Activated CD4-positive, alpha-beta T cell treated with anti-CD3 and anti-CD28 coated beads, Interleukin-2, Interleukin-6, amounts not matched to agents 100 ng/mL and 50 ng/mL, durations not matched to agents 16 hours and 8 hours (primary cell): ENCODE results near the gene RNU5D-1.
"Not testable (repeated sequence)": the region's sequence is repeated elsewhere in the genome, so short reads cannot be mapped to it uniquely, and the experiment has no call there.

Experiments
- DNase-seq: peaks from one replicate; pipeline ENCODE4 v3.0.0-alpha.2; 2020

RNU5D-1 gene

DNA sequence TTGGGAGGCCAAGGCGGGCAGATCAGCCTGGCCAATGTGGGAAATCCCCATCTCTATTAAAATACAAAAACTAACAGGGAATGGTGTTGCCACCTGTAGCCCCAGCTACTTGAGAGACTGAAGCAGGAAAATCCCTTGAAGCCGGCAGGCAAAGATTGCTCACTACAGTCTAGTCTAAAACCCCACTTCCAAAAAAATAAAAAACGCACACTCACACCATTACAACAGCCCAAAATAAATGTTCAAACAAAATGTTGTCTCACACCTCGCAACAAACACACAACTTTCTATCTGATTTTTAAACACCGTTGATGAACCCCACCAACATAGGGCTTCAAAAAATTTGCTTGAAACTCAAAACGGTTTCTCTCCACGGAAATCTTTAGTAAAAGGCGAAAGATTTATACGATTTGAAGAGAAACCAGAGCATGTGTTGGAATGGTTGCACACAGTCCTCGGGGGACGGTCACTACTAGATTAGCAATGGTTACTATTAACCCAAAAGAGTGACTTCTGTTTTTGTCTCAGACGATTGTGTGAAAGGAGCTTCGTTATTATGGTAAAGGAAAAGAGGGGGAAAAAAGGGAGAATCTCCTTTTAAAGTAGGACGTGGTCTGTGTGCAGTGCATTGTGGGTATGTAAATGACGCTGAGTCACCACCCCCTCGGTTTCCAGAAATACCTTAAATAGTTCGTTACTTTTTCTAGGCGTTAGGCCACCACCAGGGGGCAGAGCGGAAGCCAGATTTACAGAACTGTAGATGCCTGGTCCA, at the start of gene RNU5D-1:
Gene RNU5D-1, minus strand, starts transcription at position 430 of the 772 bp plus-strand sequence.
- DNase-seq, result peak; percentile 96

DNA sequence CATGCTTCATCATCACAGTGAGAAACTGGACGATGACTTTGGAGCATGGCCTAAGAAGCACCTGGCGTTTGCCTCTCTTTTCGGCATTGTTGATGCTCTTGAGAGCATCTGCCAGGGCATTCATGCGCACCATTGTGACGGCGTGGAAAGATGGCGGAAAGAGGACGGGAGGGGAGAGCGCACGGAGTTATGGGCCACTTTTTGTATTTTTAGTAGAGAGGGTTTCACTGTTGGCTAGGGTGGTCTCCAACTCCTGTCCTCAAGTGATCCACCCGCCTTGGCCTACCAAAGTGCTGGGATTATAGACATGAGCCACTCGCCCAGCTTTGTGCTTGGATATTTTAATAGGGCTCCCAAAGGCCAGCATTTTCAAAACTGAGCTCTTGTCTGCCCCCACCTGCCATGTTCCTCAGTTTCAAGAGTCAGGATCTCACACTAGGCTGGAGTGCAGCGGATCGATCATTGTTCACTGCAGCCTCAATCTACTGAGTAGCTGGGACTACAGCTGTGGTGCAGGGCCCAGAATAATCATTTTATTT, 49.7 kb upstream of the RNU5D-1 start:
- no peak for DNase-seq

DNA sequence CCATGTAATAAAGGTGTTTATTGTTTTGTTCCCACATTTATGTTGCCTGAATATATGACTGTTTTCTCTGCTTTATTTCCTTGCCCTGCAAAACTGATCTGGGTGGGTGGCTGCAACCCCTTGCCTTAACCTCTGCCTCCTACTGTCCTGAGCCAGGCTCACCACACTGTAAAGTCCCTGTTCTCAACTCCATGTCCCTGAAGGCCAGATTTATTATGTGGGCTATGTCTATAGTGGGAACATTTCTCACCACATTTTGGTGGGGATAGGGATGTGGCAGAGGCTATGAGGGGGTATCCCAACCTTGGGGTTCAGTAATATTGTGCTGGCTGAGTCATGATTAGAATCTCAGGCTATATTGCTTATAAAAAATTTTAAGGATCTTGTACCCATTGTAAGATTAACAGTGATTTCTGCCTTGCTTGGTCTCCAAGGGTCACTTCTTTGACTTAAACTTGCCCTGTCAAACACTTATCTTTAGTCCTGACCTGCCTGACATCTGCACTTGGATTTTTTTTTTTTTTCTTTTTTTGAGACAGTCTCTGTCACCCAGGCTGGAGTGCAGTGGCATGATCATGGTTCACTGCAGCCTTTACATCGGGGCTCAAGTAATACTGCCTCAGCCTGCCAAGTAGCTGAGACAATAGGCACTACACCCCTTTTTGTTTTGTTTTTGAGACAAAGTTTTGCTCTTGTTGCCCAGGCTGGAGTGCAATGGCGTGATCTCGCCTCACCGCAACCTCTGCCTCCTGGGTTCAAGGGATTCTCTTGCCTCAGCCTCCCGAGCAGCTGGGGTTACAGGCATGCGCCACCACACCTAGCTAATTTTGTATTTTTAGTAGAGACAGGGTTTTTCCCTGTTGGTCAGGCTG, 48.0 kb upstream of the RNU5D-1 start:
- DNase-seq, result no peak

DNA sequence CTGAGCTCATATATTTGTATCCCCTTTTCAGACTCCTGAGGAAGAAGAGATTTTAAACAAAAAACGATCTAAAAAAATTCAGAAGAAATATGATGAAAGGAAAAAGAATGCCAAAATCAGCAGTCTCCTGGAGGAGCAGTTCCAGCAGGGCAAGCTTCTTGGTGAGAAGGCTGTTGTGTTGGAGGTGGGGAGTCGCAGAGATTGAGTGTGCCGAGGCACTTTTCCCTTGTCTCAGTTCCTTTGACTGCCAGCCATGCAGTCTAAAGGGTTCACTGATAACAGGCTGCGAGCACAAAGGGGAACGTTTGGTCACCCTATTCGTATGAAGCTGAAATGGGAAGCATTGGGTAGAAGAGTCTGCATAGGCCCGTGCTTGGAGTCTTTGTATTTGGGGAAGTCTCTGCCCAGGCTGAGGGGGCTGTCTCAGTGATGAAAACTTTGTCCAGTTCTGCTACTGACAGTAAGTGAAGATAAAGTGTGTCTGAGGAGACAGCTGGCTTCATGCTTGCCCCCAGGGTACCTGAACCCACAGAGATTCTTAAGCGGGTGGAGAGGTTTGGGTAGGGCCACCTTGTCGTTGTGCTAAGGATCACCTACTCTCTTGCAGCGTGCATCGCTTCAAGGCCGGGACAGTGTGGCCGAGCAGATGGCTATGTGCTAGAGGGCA, 47.1 kb upstream of the RNU5D-1 start:
- no peak for DNase-seq

DNA sequence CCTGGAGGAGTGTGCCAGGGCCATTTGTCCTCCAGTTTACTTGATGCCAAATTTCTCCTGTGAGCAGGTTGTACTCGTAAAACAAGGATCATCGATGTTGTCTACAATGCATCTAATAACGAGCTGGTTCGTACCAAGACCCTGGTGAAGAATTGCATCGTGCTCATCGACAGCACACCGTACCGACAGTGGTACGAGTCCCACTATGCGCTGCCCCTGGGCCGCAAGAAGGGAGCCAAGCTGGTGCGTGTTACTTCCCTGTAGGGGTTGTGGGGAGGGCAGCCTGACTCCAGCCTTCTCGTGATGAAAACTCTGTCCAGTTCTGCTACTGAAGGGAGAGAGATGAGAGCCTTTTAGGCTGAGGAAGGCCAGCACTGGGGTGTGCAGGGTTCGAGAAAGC, 46.6 kb upstream of the RNU5D-1 start:
- DNase-seq, result no peak

DNA sequence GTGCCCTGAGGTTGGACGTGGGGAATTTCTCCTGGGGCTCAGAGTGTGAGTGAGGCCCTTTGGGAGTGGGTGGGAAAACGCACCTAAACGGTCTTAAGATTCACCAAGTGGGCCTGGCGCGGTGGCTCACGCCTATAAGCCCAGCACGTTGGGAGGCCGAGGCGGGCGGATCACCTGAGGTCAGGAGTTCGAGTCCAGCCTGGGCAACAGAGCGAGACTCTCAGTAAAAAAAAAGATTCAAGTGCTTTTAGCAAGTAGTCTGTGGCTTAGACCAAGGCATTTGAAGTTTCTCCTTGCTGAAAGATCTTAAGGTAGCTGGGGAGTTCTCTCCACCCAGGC, 45.7 kb upstream of the RNU5D-1 start:
- peak; percentile 20 for DNase-seq

DNA sequence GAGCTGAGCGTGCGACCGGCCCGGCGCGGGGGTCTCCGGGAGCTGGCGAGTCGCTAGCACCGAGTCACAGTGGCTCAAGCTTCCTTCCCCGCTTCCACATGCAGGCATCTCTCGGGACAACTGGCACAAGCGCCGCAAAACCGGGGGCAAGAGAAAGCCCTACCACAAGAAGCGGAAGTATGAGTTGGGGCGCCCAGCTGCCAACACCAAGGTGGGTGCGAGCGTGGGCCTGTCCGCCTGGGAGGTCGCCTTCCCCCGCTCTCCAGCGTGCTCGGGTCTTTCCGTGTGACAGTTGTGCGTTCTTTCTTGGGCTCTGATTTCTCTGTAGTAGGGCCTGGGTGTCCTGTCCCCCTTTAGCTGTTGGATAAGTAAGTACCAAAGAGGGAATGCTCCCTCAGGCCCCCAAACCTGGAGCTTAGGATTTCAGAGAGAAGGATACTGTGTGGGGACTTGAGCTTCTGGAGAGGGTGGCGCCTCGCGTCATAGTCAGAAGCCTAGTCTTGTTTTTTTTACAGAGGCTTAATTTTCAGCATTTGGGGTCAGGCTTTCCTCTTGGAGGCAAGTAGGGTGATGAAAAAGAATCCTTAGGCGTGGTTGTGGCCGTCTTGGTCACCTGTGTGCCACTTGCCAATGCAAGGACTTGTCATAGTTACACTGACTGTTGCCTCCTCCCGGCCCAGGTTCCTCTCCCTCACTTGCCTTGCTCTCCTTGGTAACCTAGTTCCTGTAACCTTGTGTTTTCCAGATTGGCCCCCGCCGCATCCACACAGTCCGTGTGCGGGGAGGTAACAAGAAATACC, 45.2 kb upstream of the RNU5D-1 start:
- peak; percentile 50 for DNase-seq

DNA sequence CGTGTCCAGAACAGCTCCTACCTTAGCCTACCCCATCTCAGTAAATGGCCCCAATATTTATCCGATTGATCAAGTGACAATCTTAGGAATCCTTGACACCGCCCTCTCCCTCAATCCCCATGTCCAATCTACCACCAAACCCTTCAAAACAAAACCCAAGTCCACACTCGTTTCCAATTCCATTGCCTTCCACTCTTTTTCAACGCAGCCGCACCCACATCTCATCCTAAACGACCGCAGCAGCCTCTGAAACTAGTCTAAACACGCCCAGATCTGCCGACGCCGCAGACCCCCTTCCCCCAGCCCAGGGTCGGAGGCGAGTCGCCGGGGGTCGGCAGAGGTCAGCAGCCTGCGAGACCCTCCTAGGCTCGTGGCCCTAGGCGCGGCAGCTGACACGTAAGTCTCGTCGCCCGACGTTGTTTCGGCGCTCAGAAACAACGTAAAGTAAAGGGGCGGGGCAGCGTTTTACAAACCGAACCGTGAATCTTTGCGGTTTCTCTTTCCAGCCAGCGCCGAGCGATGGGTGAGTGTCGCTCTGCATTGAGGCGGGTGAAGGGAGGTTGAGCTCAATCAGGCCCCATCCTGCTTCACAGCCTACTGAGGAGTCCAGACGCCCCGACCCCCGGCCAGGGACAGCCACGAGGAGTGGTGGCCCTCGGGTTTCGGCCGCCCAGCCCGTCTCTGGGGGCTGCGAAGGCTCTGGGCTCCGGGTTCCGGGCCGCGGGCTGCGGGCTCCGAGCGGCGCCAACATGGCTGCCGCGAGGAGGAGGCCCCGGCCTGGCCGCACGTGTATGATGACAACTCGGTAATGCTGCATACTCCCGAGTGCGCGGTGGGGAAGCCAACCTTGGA, 44.3 kb upstream of the RNU5D-1 start, which contains the start of gene RPS8:
Gene RPS8, plus strand, starts transcription at position 463 of the 852 bp plus-strand sequence. Its CDS starts 57 bp downstream, at position 520.
- peak; percentile 94 for DNase-seq

DNA sequence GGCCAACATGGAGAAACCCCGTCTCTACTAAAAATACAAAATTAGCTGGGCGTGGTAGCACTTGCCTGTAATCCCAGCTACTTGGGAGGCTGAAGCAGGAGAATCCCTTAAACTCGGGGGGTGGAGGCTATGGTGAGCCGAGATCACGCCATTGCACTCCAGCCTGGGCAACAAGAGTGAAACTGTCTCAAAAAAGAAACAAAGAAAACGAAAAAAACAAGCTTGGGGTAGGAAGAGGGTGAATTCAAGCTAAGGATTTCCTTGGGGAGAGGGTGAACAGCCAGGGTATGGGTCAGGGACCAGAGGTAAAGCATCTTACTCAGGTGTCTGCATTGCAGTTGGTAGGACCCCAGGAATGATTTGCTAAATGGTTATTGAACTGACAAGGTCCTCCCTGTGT, 35.5 kb upstream of the RNU5D-1 start:
- DNase-seq, result not testable (repeated sequence)

DNA sequence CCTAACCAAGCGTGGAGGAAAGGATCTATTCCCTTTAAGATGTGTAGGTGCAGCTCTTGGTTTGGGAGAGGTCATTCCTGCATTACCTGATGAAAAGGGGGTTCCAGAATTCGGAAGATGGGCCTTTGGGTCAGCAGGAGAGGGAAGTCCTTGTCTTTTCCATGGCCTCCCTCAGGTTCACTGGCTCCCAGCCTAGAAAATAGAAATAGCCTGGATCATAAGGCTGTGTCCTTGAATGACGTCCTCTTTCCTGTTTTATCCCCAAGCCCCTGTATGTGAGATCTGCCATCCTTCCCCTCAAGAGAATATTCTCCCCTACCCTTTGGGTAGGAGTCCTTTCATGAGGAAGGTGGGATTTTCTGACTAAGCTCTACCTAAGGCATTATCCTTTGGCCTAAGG, 29.9 kb upstream of the RNU5D-1 start:
- DNase-seq, result no peak

DNA sequence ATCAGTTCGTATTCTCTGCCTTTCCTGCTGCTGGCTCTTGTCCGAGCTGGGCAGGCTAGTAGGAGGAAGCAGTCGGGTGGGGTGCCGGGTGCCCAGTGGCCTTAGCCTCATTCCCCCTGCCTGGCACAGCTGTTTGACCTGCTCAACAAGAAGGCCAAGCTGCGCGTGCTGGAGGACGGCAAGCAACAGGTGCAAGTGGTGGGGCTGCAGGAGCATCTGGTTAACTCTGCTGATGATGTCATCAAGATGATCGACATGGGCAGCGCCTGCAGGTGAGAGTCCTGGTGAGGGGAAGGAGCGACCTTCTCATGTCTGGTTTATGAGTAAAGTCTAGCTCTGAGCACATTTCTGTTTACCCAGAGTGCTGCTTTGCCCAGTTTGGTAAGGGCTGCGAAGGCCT, 28.1 kb upstream of the RNU5D-1 start:
- DNase-seq, result no peak

DNA sequence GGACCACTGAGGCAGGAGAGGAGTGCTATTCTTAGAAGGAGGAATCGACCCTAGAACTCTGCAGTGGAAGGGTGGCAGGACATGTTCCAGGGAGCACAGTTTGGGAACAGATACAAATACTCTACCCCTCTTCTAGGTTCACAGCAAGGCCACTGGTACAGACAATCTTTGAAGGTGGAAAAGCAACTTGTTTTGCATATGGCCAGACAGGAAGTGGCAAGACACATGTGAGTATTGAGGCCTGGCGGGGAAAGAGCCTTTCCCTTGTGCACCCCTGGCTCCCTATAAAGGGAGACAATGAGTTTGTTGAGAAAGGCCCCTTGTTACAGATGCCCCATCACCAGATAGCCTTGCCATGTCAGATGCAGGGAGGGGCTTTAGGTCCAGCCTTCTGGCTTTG, 26.4 kb upstream of the RNU5D-1 start:
- DNase-seq, result no peak

DNA sequence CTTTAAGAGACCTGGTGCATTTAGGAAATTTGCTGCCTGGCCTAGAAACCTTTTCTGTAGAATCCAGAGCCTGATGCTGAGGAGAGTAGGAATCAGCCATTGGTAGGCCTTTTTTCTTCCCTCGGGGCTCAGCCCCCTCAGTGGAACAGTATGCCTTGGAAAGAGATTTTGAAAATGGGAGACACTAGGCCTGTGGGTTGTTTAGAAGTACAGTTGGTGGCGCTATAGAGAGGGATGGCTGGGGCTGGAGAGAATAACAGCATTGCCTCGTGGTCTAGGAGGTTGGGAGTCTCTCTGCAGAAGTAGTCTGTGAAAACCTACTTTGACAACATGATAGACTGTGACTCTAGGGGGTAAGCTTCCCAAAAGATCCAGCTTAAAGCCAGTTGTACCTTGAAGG, 16.9 kb upstream of the RNU5D-1 start:
- DNase-seq, result no peak

DNA sequence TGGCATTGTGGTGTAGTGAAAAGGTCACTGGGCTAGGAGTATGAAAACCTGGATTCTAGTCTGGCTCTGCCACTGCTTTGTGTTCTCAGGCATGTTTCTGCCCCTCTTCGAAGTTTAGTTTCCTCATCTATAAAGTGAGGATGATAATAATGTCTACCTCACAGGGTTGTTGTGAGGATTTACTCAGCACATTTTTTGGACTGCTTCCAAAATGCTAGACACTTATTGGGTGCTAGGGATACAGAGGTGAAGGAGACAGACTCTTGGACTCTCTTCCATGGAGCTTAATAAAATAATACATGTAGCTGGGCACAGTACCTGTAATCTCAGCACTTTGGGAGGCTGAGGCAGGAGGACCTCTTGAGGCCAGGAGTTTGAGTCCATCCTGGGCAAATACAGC, 12.2 kb upstream of the RNU5D-1 start:
- DNase-seq, result no peak

DNA sequence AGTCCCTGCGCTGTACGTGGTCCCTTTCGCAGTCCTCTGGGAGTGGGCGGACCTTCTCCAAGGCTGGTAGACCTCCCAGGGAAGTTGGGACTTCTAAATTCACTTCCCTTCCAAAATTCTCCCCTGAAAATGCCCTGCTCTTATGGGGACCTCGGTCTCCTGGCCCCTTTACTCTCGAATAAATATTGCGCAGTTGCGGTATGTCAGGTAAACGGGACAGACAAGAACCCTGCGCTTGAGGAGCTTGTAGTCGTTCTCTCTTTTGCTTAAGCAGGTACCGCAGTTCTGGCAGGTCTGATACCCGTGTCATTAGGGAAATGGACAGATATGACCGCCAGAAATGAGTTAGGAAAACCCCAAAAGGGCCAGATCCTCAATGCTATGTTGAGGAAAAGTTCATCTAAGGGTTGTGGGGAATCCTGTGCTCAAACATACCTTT, 9.2 kb upstream of the RNU5D-1 start:
- DNase-seq, result no peak

DNA sequence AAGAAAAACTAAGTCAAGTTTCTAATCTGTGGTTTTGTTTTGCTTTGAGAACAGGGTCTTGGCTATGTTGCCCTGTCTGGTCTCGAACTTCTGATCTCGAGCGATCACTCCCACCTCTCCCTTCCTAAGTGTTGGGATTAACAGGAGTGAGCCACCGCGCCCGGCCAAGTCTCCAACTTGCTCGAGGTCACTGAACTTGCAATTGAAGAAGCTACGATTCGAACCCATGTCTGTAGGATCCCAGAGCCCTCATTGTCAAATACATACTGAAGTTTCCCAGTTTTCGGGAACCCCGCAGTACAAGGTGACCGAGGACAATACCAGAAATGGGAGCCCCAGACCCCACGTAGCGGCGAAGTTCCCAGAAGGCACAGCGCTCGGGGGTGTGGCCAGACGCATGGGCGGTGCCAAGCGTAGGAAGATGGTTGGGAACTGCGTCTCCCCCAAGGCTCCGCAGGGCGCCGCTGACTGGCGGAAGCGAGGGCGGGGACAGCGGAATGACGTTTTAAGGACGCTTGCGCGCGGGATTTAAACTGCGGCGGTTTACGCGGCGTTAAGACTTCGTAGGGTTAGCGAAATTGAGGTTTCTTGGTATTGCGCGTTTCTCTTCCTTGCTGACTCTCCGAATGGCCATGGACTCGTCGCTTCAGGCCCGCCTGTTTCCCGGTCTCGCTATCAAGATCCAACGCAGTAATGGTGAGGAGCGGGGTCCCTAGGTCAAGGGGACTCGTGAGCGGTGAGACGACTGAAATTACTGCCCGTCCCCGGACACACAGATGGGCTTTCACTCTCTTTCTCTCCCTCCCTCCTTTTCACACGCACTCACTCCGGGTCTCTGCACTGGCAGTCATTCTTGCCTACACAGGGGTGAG, 8.6 kb upstream of the RNU5D-1 start, which contains the start of gene KIF2C:
Gene KIF2C, plus strand, starts transcription at position 531 of the 872 bp plus-strand sequence. Its CDS starts 96 bp downstream, at position 627.
- peak; percentile 98 for DNase-seq

DNA sequence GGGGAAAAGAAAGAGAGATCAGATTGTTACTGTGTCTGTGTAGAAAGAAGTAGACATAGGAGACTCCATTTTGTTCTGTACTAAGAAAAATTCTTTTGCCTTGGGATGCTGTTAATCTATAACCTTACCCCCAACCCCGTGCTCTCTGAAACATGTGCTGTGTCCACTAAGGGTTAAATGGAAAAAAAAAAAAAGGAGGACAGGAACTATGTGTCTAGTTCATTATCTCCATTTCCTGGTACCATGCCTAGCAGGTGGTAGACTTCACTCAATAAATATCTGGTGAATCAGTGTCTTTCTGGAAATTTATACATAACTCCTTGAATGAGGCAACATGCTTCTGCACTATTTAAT, 8.0 kb upstream of the RNU5D-1 start:
- DNase-seq, result not testable (repeated sequence)

DNA sequence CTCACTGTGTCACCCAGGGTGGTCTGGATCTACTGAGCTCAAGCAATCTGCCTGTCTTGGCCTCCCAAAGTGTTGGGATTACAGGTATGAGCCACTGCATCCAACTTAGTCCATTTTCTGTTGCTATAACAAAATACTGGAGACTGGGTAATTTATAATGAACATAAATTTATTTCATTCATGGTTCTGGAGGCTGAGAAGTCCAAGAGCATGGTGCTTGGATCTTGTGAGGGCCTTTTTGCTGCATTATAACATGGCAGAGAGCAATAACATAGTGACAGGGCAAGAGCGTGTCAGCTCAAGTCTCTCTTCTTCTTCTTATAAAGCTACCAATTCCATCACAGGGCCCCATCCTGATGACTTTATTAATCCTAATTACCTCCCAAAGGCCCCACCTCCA, 5.0 kb upstream of the RNU5D-1 start:
- no peak for DNase-seq

DNA sequence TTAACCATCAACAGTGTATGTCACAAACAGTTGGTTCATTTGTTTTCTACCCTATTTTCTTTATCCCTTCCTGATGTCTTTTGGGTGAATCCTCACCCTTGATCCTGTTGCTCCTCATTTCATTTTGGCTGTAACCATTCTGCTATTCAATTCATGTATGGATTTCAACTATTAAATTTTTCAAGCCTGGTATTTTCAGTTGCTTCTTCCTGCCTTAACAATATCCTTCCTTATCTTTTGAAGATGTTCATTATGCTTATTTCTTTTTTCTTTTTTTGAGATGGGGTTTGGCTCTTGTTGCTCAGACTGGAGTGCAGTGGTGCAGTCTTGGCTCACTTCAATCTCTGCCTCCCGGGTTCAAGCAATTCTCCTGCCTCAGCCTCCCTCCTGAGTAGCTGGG, 2.8 kb upstream of the RNU5D-1 start:
- no peak for DNase-seq

DNA sequence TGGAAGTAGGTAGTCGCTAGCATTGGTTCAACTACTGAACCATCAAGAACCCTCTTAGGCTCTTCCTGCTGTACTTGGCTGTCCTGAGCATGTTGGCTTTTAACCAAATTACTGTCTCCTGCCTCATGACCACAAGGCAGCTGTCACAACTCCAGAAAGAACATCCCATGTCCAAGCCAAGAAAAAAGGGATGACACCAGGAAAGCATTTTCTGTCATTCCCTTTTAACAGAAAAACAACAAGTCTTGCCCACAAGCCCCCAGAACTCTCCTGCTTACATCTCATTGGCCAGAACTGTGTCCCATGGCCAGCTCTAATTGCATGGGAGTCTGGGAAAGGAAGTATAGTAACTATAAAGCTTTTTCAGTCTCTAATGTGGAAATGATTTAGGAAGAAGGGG, 2.4 kb upstream of the RNU5D-1 start:
- no peak for DNase-seq
